ENCODE data around the gene RBM28.

RBM28 gene

GRCh38 chr7:128389618-128390329 lies 46.1 kb upstream of the RBM28 start:
- DNase-seq (ENCODE audit: low read depth), result no peak
- no peak overlapping the region for H3K4me3 ChIP-seq (ENCODE audit: low read depth, low read length)
- TF ChIP-seq POLR2A (IDR thresholded peaks at IDR 0.05; ENCODE audit: extremely low read depth, insufficient read length) (no peak), CTCF (IDR thresholded peaks at IDR 0.05; ENCODE audit: low read depth, low read length) (no peak), MYC (IDR thresholded peaks at IDR 0.05; ENCODE audit: low read depth, low read length) (no peak), MAX (IDR thresholded peaks at IDR 0.05; ENCODE audit: low read depth, low read length) (no peak)

GRCh38 chr7:128389085-128389617 lies 45.4 kb upstream of the RBM28 start:
- H3K4me3 ChIP-seq (ENCODE audit: low read depth, low read length), result no peak overlapping the region
- DNase-seq (ENCODE audit: low read depth), result no peak
- TF ChIP-seq CTCF (IDR thresholded peaks at IDR 0.05; ENCODE audit: low read depth, low read length) (no peak), MYC (IDR thresholded peaks at IDR 0.05; ENCODE audit: low read depth, low read length) (no peak), POLR2A (IDR thresholded peaks at IDR 0.05; ENCODE audit: extremely low read depth, insufficient read length) (no peak), MAX (IDR thresholded peaks at IDR 0.05; ENCODE audit: low read depth, low read length) (no peak)

GRCh38 chr7:128388145-128388485 lies 44.4 kb upstream of the RBM28 start:
- no peak for TF ChIP-seq POLR2A (IDR thresholded peaks at IDR 0.05; ENCODE audit: extremely low read depth, insufficient read length)
- no peak for TF ChIP-seq CTCF (IDR thresholded peaks at IDR 0.05; ENCODE audit: low read depth, low read length)
- no peak for TF ChIP-seq MYC (IDR thresholded peaks at IDR 0.05; ENCODE audit: low read depth, low read length)
- no peak for TF ChIP-seq MAX (IDR thresholded peaks at IDR 0.05; ENCODE audit: low read depth, low read length)
- H3K4me3 ChIP-seq (ENCODE audit: low read depth, low read length), result no peak overlapping the region
- no peak for DNase-seq (ENCODE audit: low read depth)

- H3K4me3 ChIP-seq (ENCODE audit: low read depth, low read length), result no peak overlapping the region
- TF ChIP-seq MYC (IDR thresholded peaks at IDR 0.05; ENCODE audit: low read depth, low read length) (no peak), CTCF (IDR thresholded peaks at IDR 0.05; ENCODE audit: low read depth, low read length) (peak; percentile 95)
- peak; percentile 86 for DNase-seq (ENCODE audit: low read depth)
Measured at GRCh38 chr7:128387216-128388144, 43.8 kb upstream of the RBM28 start.

- H3K4me3 ChIP-seq (ENCODE audit: low read depth, low read length), result no peak overlapping the region
- no peak for TF ChIP-seq MAX (IDR thresholded peaks at IDR 0.05; ENCODE audit: low read depth, low read length)
- TF ChIP-seq MYC (IDR thresholded peaks at IDR 0.05; ENCODE audit: low read depth, low read length), result no peak
- no peak for TF ChIP-seq POLR2A (IDR thresholded peaks at IDR 0.05; ENCODE audit: extremely low read depth, insufficient read length)
- TF ChIP-seq CTCF (IDR thresholded peaks at IDR 0.05; ENCODE audit: low read depth, low read length), result no peak
- peak; percentile 72 for DNase-seq (ENCODE audit: low read depth)
Measured at GRCh38 chr7:128385988-128386925, 42.5 kb upstream of the RBM28 start.

All from NB4 (cell line).